HepG2 (cell line): ENCODE data around the gene FAM171A2. TPM values are rescaled to one million over a fixed set of nuclear protein-coding genes. Genes with fewer than 3 reads are reported as not detected.

Source experiments
- ATAC-seq: fragments of 200-7000 bp; cut with Tn5 transposase; 3 replicates; pipeline ENCODE4 v1.9.1; 2020; ENCODE audit warnings: mild to moderate bottlenecking, moderate library complexity
- BruUV-seq: library from RNA; stranded (reverse); fragments of 400-500 nt; replicated peaks from 2 replicates; lab custom pipeline; 2021; lab: Mats Ljungman, UMichigan
- CTCF ChIA-PET: fragments of 300-600 bp; formaldehyde crosslinking; extraction: SDS; loops from one replicate; lab custom pipeline; 2021; ENCODE audit warnings: low total read pairs, inconsistent platforms, low intra/inter-chr PET ratio; lab: Yijun Ruan, JAX
- POLR2A ChIA-PET: fragments of 350-600 bp; sonication (Branson Sonifier 250); formaldehyde crosslinking; loops from one replicate; lab custom pipeline; 2020; ENCODE audit warnings: antibody characterized with exemption, inconsistent platforms; lab: Yijun Ruan, JAX
- DNase-seq: peaks from one replicate; pipeline ENCODE4 v3.0.0-alpha.2; 2015; ENCODE audit warnings: low spot score
- FAIRE-seq: peaks from 3 replicates; lab custom pipeline; 2011; peaks lifted over from hg19 to GRCh38; lab: Jason Lieb, UNC
- H2AFZ ChIP-seq: one replicate; pipeline ENCODE4 v1.6.1; 2011; ENCODE audit warnings: low read length, inconsistent platforms
- H3K27ac ChIP-seq: fragments of 300-600 bp; 3 replicates; pipeline ENCODE4 v1.8.0; 2011; ENCODE audit warnings: mixed run types, mild to moderate bottlenecking, mixed read lengths, low read length, inconsistent platforms; ENCODE audit not compliant: insufficient read depth; ENCODE audit errors: extremely low read length
- H3K27me3 ChIP-seq, 2 experiments: fragments of 200-600 bp in 1 of 2; 2 replicates in 1 of 2; 3 replicates in 1 of 2; pipeline versions ENCODE4 v1.6.0 to v1.8.0; 2011; ENCODE audit warnings: low read length in 2 of 2, mild to moderate bottlenecking in 2 of 2, moderate library complexity in 2 of 2, inconsistent platforms in 1 of 2; ENCODE audit not compliant: insufficient read depth in 2 of 2, control insufficient read depth in 1 of 2
- H3K36me3 ChIP-seq, 2 experiments: fragments of 200-600 bp in 1 of 2; replicated peaks in 1 of 2; 2 replicates in 1 of 2; 3 replicates in 1 of 2; pipeline versions ENCODE4 v1.5.1 to v1.8.0; 2011; ENCODE audit warnings: low read length in 2 of 2, inconsistent platforms in 1 of 2; ENCODE audit not compliant: insufficient read depth in 2 of 2, control insufficient read depth in 1 of 2
- H3K4me1 ChIP-seq: 2 replicates; pipeline ENCODE4 v1.5.1; 2012; ENCODE audit warnings: low read length, inconsistent platforms; ENCODE audit not compliant: insufficient read depth
- H3K4me2 ChIP-seq: 2 replicates; pipeline ENCODE4 v1.6.0; 2011; ENCODE audit warnings: low read depth, low read length, inconsistent platforms
- H3K4me3 ChIP-seq, 3 experiments: fragments of 200-600 bp in 1 of 3; sonication (generic), shearing (Covaris generic) in 1 of 3; replicated peaks in 1 of 3; 2 replicates each; pipeline ENCODE4 v1.5.1; 2011 to 2016; ENCODE audit warnings: low read length in 3 of 3, inconsistent platforms in 2 of 3, low read depth in 2 of 3, mild to moderate bottlenecking in 2 of 3, control low read depth in 1 of 3, mixed read lengths in 1 of 3; ENCODE audit not compliant: insufficient read depth in 1 of 3
- H3K79me2 ChIP-seq: one replicate; pipeline ENCODE4 v1.6.1; 2011; ENCODE audit warnings: low read length, inconsistent platforms; ENCODE audit not compliant: insufficient read depth
- H3K9ac ChIP-seq: 2 replicates; pipeline ENCODE4 v1.6.0; 2011; ENCODE audit warnings: mild to moderate bottlenecking, low read depth, low read length, inconsistent platforms; ENCODE audit not compliant: insufficient read depth
- H3K9me3 ChIP-seq: 2 replicates; pipeline ENCODE4 v1.5.1; 2012; ENCODE audit warnings: mild to moderate bottlenecking, low read length
- H4K20me1 ChIP-seq: 2 replicates; pipeline ENCODE4 v1.6.0; 2011; ENCODE audit warnings: inconsistent platforms, mild to moderate bottlenecking, low read length, moderate library complexity; ENCODE audit not compliant: insufficient read depth
- FOXA3 ChIP-seq: IDR thresholded peaks from 2 replicates; pipeline ENCODE4 v1.6.1; 2016; ENCODE audit warnings: missing genetic modification reagents, missing compliant biosample characterization
- HNRNPLL ChIP-seq: fragments of 200-400 bp; formaldehyde crosslinking; IDR thresholded peaks from 2 replicates; pipeline ENCODE4 v1.6.1; 2017; ENCODE audit warnings: mild to moderate bottlenecking, low read depth, low read length; ENCODE audit not compliant: poor library complexity, severe bottlenecking
- KDM5B ChIP-seq: sonication (generic); formaldehyde crosslinking; IDR thresholded peaks from 2 replicates; pipeline ENCODE4 v1.4.0; 2020; ENCODE audit warnings: missing genetic modification reagents, mild to moderate bottlenecking, borderline replicate concordance
- LCORL ChIP-seq, 2 experiments: fragments of 450-650 bp in 1 of 2; sonication (generic) in 1 of 2; formaldehyde crosslinking in 1 of 2; IDR thresholded peaks; 2 replicates each; pipeline versions ENCODE4 v1.5.0 to v1.6.1; 2017 to 2020; ENCODE audit warnings: antibody characterized with exemption in 1 of 2, missing genetic modification reagents in 1 of 2
- SMAD1 ChIP-seq: sonication (generic); formaldehyde crosslinking; IDR thresholded peaks from 2 replicates; pipeline ENCODE4 v1.4.0; 2020; ENCODE audit warnings: missing genetic modification reagents, low read depth, mild to moderate bottlenecking, borderline replicate concordance
- ZNF331 ChIP-seq: sonication (generic); formaldehyde crosslinking; IDR thresholded peaks from 2 replicates; pipeline ENCODE4 v1.4.0; 2020; ENCODE audit warnings: missing genetic modification reagents
- ZNF572 ChIP-seq: sonication (generic); formaldehyde crosslinking; IDR thresholded peaks from 2 replicates; pipeline ENCODE4 v1.5.1; 2020; ENCODE audit warnings: mild to moderate bottlenecking, missing genetic modification reagents
- WGBS: methylation state at CpG from one replicate; pipeline ENCODE4 v1.1.6; 2017; ENCODE audit warnings: low lambda C conversion rate; 5-methylcytosine and 5-hydroxymethylcytosine counted together
- in situ Hi-C: cut with HindIII; loops from 2 replicates; pipeline ENCODE4 v1.10.0; 2017; ENCODE audit warnings: low pct_unique_long_range_greater_than_20kb; ENCODE audit not compliant: extremely low pct_ligation_motif_present
- intact Hi-C: fragments of 100-400 bp; cut with micrococcal nuclease; formaldehyde crosslinking; loops from one replicate; pipeline ENCODE4 v1.10.0; 2022; ENCODE audit not compliant: unreplicated experiment
- polyA plus RNA-seq, 8 experiments: library from polyadenylated mRNA; depleted of rRNA in 3 of 8; stranded (reverse) in 7 of 8; unstranded in 1 of 8; fragments of >200 nt; fragmentation: Illumina TruSeq in 4 of 8; extraction: Trizol in 4 of 8; gene quantifications; 2 replicates each; pipeline versions ENCODE4 v1.2.1 to v1.2.3, GENCODE V29; 2011 to 2016; ENCODE audit warnings: low read depth in 4 of 8, missing spikeins in 1 of 8, mixed read lengths in 1 of 8; ENCODE audit not compliant: insufficient read depth in 1 of 8
- total RNA-seq, 5 experiments: library from RNA; depleted of rRNA; stranded (reverse); fragments of >200 nt; fragmentation: Illumina TruSeq; extraction: Trizol; gene quantifications; 2 replicates each; pipeline ENCODE4 v1.2.3, GENCODE V29; 2016; ENCODE audit warnings: low read depth in 1 of 5
- TF ChIP-seq, protein P1 (sequence below): IDR thresholded peaks from 2 replicates; pipeline ENCODE4 v1.6.1; 2016

The FAM171A2 gene
- total and polyA plus RNA-seq, 2 of the 13 experiments (the other 11 are each of a cell fraction or from before 2014, with no cell fraction given) = 1.8 to 3.6 TPM

DNA sequence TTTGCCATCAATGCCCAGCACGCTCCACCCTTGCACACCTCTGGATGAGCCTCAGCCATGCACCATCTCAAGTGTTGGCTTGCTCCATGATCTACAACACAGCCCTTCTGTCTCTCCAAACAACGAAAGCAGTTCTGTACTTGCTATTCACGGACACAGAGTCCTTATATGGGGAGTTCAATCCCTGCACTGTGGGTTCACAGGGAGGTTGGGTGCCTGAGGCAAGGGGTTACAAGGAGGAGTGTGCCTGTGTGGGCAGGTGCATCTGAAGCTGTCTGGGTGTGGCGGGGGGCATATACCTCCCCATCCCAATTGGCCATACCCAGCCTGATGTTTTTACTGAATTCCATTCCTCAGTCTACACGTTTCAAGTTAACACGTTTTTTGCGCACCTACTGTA, 49.6 kb downstream of the FAM171A2 start:
- no TSS peak for BruUV-seq
- DNase-seq = no peak
- CTCF ChIA-PET = no interaction called here
- H3K27ac ChIP-seq = no peak overlapping the region
- no peaks in the 10 kb centered on the region for H4K20me1 ChIP-seq
- in situ Hi-C loops = no loop called here
- intact Hi-C loops = no loop called here
- no peak overlapping the region for H3K9ac ChIP-seq
- no peak overlapping the region for H3K4me3 ChIP-seq
- no peak overlapping the region for H2AFZ ChIP-seq
- H3K79me2 ChIP-seq = no peaks in the 10 kb centered on the region
- no peak overlapping the region for H3K4me2 ChIP-seq
- no peak for FAIRE-seq
- no peak for TF ChIP-seq ZNF331 (CRISPR knock-in tag)
- TF ChIP-seq HNRNPLL = no peak
- TF ChIP-seq, protein P1, sequence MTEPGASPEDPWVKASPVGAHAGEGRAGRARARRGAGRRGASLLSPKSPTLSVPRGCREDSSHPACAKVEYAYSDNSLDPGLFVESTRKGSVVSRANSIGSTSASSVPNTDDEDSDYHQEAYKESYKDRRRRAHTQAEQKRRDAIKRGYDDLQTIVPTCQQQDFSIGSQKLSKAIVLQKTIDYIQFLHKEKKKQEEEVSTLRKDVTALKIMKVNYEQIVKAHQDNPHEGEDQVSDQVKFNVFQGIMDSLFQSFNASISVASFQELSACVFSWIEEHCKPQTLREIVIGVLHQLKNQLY (CRISPR knock-in tag) = no peak
- TF ChIP-seq FOXA3 = no peak
- 0 out of 2 replicates have a peak, but pooled peaks have one; percentile 16 for TF ChIP-seq KDM5B (CRISPR knock-in tag)
- TF ChIP-seq SMAD1 (CRISPR knock-in tag) = no peak
- TF ChIP-seq ZNF572 = no peak
- TF ChIP-seq LCORL (IDR thresholded peaks at IDR 0.05) = no peak
- no peak for TF ChIP-seq LCORL (CRISPR knock-in tag; IDR thresholded peaks at IDR 0.05)
- H3K27me3 ChIP-seq = peaks cover 10 to 47% of the 10 kb centered on the region in 2 experiments; a peak in 4 of 5 replicates
- POLR2A ChIA-PET = no interaction called here
- WGBS = 48% methylated on average over 7 of the region's 7 CpGs
- H3K4me1 ChIP-seq = peaks cover 72% of the 10 kb centered on the region
- no peak for ATAC-seq
- H3K9me3 ChIP-seq = no peaks in the 10 kb centered on the region
- H3K36me3 ChIP-seq = no peaks in the 10 kb centered on the region
